H1 (cell line): Measurements from ENCODE around the gene SCN10A. TPM values are rescaled to one million over a fixed set of nuclear protein-coding genes. Genes with fewer than 3 reads are reported as not detected.

Source experiments
- BACH1 ChIP-seq: IDR thresholded peaks from 2 replicates; pipeline ENCODE4 v1.6.1; 2012; ENCODE audit warnings: low read length, improper control_type of control experiment
- CBX8 ChIP-seq: fragments of 300-800, 300-1000 bp; sonication (generic); IDR thresholded peaks from 2 replicates; pipeline ENCODE4 v1.7.1; 2016; ENCODE audit warnings: low read depth, low read length, borderline replicate concordance
- FOSL1 ChIP-seq: IDR thresholded peaks from 2 replicates; pipeline ENCODE4 v1.6.1; 2011; ENCODE audit warnings: mild to moderate bottlenecking, low read depth, low read length, moderate library complexity; ENCODE audit not compliant: insufficient read depth
- HDAC2 ChIP-seq, 2 experiments: fragments of 300-600 bp in 1 of 2; sonication (generic) in 1 of 2; IDR thresholded peaks; 2 replicates each; pipeline ENCODE4 v1.6.1; 2011 to 2012; ENCODE audit warnings: low read depth in 2 of 2, low read length in 2 of 2, mild to moderate bottlenecking in 2 of 2, moderate library complexity in 2 of 2, borderline replicate concordance in 1 of 2, inconsistent platforms in 1 of 2
- HDAC6 ChIP-seq: IDR thresholded peaks from one replicate; pipeline ENCODE4 v1.7.1; 2012; ENCODE audit warnings: low read depth, mild to moderate bottlenecking, inconsistent platforms, low read length, moderate library complexity
- JUN ChIP-seq: IDR thresholded peaks from 2 replicates; pipeline ENCODE4 v1.6.1; 2011; ENCODE audit warnings: low read depth, mild to moderate bottlenecking, improper control_type of control experiment, low read length
- KDM5A ChIP-seq: fragments of 200-600 bp; IDR thresholded peaks from 2 replicates; pipeline ENCODE4 v1.7.1; 2012; ENCODE audit warnings: mild to moderate bottlenecking, low read length, inconsistent platforms, mixed read lengths
- POLR2AphosphoS5 ChIP-seq: IDR thresholded peaks from 2 replicates; pipeline ENCODE4 v1.6.1; 2011; ENCODE audit warnings: low read depth, low read length
- RAD21 ChIP-seq, 2 experiments: IDR thresholded peaks in 1 of 2; conservative IDR thresholded peaks in 1 of 2; 2 replicates each; pipeline ENCODE4 v1.6.1; 2011; ENCODE audit warnings: low read depth in 2 of 2, low read length in 2 of 2, improper control_type of control experiment in 1 of 2, inconsistent platforms in 1 of 2, mild to moderate bottlenecking in 1 of 2, moderate library complexity in 1 of 2
- SP4 ChIP-seq: IDR thresholded peaks from 2 replicates; pipeline ENCODE4 v1.6.1; 2012; ENCODE audit warnings: low read length, inconsistent platforms
- TAF7 ChIP-seq: optimal IDR thresholded peaks from 2 replicates; pipeline ENCODE3; 2011; ENCODE audit warnings: low read depth, mild to moderate bottlenecking, inconsistent platforms, low read length, moderate library complexity, borderline replicate concordance
- TCF12 ChIP-seq: IDR thresholded peaks from 2 replicates; pipeline ENCODE4 v1.6.1; 2011; ENCODE audit warnings: low read depth, mild to moderate bottlenecking, low read length
- TEAD4 ChIP-seq: IDR thresholded peaks from 2 replicates; pipeline ENCODE4 v1.6.1; 2012; ENCODE audit warnings: low read depth, low read length, inconsistent platforms, mixed read lengths
- polyA plus RNA-seq, 7 experiments: library from polyadenylated mRNA; depleted of rRNA in 3 of 7; stranded (reverse) in 5 of 7; unstranded in 2 of 7; fragments of >200 nt in 5 of 7; fragments of 200-250 nt in 2 of 7; gene quantifications; 1 replicate in 5 of 7; 2 replicates in 1 of 7; 4 replicates in 1 of 7; pipeline versions ENCODE4 v1.2.1 to v1.2.3, GENCODE V29; 2011 to 2013; ENCODE audit warnings: missing spikeins in 2 of 7, mixed read lengths in 2 of 7
- total RNA-seq: library from RNA; stranded (reverse); fragmentation: NEBNext Ultra II Directional; extraction: Animal tissue kit (Norgen Biotek cat#: 25700); gene quantifications from 2 replicates; pipeline ENCODE4 v1.2.1, GENCODE V29; 2021
- TF ChIP-seq, protein P1 (sequence below): IDR thresholded peaks from 2 replicates; pipeline ENCODE4 v1.6.1; 2011; ENCODE audit warnings: low read length, improper control_type of control experiment
- TF ChIP-seq, protein P2 (sequence below): IDR thresholded peaks from 2 replicates; pipeline ENCODE4 v1.6.1; 2012; ENCODE audit warnings: low read length, inconsistent platforms

The SCN10A gene
- total and polyA plus RNA-seq, 2 of the 8 experiments (the other 6 are each of a cell fraction or from before 2014, with no cell fraction given), result not detected

DNA sequence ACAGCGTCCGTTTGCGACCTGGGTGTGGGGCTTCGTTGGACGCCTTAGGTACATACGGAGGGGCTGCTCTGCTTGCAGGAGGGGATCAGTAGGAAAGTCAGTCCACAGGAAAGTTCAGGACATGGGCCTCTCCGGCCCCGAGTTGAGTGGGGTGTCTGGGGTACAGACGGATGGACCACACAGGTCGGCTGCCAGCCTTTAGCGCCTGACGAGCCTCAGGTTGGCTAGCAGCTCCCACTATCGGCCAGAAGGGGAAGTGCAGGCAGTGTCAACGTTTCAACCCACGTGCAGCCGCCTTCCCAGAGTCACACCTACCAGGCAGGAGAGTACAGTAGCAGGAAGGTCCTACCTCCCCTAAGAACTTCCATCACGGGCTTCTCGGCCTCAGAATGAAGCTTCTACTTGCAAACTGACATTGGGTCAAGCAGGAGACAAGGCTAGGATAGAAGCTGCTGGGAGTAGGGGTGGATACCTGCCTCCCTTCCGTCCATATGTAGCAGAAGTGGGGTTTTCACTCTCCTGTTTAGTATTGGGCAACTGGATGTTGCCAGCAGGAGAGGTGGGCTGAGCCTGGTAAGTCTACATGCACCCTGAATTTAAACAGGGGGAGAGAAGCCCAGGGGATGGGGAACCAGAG, 164.7 kb downstream of the SCN10A start (continued):
- TF ChIP-seq TEAD4 (no peak), KDM5A (no peak), BACH1 (no peak), TAF7 (peak; percentile 16), FOSL1 (no peak), SP4 (0 out of 2 replicates have a peak, but pooled peaks have one; percentile 57), CBX8 (no peak), JUN (no peak), RAD21 (IDR thresholded peaks at IDR 0.05 in 1 of 2, conservative IDR thresholded peaks at IDR 0.05 in 1 of 2; ENCODE audit: low read depth in 2 of 2, low read length in 2 of 2) (peak; percentile 91 to 96), HDAC2 (IDR thresholded peaks at IDR 0.05; ENCODE audit: borderline replicate concordance in 1 of 2, low read depth in 2 of 2, low read length in 2 of 2) (0 out of 4 replicates have a peak, but pooled peaks of 1 of the 2 experiments have one; percentile 73), HDAC6 (no peak), TCF12 (0 out of 2 replicates have a peak, but pooled peaks have one; percentile 48), POLR2AphosphoS5 (no peak)
- TF ChIP-seq, protein P1, sequence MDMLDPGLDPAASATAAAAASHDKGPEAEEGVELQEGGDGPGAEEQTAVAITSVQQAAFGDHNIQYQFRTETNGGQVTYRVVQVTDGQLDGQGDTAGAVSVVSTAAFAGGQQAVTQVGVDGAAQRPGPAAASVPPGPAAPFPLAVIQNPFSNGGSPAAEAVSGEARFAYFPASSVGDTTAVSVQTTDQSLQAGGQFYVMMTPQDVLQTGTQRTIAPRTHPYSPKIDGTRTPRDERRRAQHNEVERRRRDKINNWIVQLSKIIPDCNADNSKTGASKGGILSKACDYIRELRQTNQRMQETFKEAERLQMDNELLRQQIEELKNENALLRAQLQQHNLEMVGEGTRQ, result peak; percentile 36; the same call in 1 of the 2 replicates
- TF ChIP-seq, protein P2, sequence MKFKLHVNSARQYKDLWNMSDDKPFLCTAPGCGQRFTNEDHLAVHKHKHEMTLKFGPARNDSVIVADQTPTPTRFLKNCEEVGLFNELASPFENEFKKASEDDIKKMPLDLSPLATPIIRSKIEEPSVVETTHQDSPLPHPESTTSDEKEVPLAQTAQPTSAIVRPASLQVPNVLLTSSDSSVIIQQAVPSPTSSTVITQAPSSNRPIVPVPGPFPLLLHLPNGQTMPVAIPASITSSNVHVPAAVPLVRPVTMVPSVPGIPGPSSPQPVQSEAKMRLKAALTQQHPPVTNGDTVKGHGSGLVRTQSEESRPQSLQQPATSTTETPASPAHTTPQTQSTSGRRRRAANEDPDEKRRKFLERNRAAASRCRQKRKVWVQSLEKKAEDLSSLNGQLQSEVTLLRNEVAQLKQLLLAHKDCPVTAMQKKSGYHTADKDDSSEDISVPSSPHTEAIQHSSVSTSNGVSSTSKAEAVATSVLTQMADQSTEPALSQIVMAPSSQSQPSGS, result 0 out of 2 replicates have a peak, but pooled peaks have one; percentile 38
